Stimulated activated CD8-positive, alpha-beta memory T cell treated with anti-CD3 and anti-CD28 coated beads, Interleukin-7, amount 100 ng/mL, for 1 hour (primary cell): Measurements from ENCODE around the gene AMIGO1.
"Not testable (repeated sequence)": the region's sequence is repeated elsewhere in the genome, so short reads cannot be mapped to it uniquely, and the experiment has no call there.

ENCODE experiments used
- DNase-seq, 2 donors: peaks; one replicate each; pipeline ENCODE4 v3.0.0-alpha.2; 2020; ENCODE audit warnings: low read depth in 2 of 2

The AMIGO1 gene

GRCh38 chr1:109483672-109484518 lies 25.6 kb downstream of the AMIGO1 start, which contains the start of gene ATXN7L2:
Gene ATXN7L2, plus strand, starts transcription at chr1:109483905. Its CDS starts 49 bp downstream, at chr1:109483954.
- DNase-seq: peak; percentile 78 to 83

GRCh38 chr1:109482791-109483671 lies 26.5 kb downstream of the AMIGO1 start:
- peak in 1 of 2 donors; percentile 25 for DNase-seq

DNA sequence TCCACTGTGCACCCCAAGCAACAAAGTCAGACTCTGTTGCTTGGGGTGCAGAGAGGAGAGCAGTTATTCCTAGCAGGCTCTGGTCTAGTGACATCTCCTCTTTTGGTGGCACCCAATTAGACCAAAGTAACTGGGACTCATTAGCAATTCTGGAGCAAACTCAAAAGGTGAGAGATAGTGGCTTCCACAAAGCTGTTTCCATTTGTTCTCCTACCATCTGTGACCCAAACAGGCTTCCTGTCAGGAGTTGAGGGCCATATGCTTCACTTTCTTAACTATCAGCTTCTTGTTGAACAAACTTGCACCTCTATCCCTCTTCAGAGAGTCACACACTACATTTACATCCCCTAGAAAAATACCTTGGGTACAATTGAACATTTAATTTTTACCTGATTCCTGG lies 27.3 kb downstream of the AMIGO1 start:
- DNase-seq: no peak

GRCh38 chr1:109481646-109482045 lies 27.9 kb downstream of the AMIGO1 start:
- no peak for DNase-seq

GRCh38 chr1:109479901-109480300 lies 29.6 kb downstream of the AMIGO1 start:
- no peak for DNase-seq

DNA sequence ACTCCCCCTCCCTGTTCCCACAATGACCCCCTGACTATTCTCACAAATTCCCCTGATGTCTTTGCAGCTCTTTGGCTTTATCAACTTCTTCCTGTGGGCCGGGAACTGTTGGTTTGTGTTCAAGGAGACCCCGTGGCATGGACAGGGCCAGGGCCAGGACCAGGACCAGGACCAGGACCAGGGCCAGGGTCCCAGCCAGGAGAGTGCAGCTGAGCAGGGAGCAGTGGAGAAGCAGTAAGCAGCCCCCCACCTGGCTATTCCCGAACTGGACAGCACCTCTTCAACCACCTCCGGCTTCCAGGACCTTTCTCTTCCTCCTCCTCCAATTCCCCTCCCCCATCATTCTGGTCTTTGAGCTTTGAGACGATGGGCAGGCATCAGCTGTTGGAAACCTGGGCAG lies 30.2 kb downstream of the AMIGO1 start:
- DNase-seq: no peak

DNA sequence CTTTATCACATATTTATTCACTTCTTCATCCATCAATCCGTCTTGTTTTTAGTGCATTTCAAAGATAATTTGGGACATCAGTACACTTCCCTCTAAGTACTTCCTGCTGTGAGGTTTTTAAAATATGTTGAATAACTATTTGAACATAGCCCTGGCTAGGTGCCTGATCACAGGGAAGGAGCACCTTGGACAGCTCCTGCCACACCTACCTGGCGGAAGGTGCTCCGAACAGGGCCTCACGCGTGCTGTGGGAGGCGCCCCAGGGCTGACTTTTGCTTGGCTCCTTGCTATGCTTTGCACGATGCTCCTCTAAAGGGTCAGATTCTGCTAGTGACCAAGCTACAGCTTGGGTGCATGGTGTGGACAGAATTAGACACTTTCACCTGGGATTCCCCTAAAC lies 30.7 kb downstream of the AMIGO1 start:
- no peak for DNase-seq

DNA sequence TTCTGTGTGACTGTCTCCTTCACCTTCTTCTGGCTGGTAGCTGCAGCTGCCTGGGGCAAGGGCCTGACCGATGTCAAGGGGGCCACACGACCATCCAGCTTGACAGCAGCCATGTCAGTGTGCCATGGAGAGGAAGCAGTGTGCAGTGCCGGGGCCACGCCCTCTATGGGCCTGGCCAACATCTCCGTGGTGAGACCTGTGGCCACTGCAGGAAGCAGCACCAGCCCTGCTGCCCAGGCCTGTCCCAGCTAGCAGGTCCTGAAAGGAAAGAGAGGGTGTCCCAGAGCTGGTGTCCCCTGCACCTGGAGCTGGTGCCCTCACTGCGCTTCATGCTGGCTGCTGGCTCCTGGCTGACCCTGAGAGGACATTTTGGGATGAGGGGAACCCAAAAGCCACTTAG lies 31.7 kb downstream of the AMIGO1 start:
- no peak for DNase-seq

DNA sequence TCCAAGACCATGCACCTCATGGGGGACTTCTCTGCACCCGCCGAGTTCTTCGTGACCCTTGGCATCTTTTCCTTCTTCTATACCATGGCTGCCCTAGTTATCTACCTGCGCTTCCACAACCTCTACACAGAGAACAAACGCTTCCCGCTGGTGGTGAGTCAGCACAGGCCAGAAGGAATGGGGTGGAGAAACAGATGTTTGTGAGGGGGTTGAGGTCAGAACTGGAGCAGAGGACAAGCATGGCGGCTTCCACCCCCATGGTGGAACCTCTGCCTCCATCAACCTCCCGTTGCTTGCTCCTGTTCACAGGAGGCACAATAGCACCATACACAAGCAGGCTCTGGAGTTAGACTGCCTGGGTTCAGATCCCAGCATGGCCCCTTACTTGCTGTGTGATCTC lies 32.7 kb downstream of the AMIGO1 start:
- DNase-seq: no peak

DNA sequence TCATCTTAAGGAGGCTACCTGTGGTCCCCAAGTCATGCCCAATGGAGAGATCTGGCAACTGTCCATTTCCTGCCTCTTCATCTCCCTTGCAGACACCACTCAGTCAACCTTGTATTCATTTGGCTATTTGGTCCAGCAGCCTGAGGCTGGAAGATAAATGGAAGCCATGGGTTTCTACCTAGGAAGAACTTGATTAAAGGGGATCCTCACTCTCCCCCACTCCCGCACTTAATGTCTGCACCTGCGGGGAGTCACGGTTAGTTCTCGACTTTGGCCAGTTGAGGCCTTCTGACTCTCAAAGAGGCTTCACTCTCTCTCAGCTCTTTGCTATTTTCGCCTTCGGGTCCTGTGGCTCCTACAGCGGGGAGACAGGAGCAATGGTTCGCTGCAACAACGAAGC lies 34.3 kb downstream of the AMIGO1 start:
- no peak for DNase-seq

- DNase-seq: no peak
Observed at GRCh38 chr1:109474697-109475096, 34.8 kb downstream of the AMIGO1 start.

- not testable (repeated sequence) for DNase-seq
Observed at GRCh38 chr1:109473284-109474057, 36.1 kb downstream of the AMIGO1 start.

GRCh38 chr1:109472779-109473178 lies 36.7 kb downstream of the AMIGO1 start:
- DNase-seq: no peak

- no peak for DNase-seq
Observed at GRCh38 chr1:109470245-109470644, 39.3 kb downstream of the AMIGO1 start.

- no peak for DNase-seq
Observed at GRCh38 chr1:109468903-109469302, 40.6 kb downstream of the AMIGO1 start.

DNA sequence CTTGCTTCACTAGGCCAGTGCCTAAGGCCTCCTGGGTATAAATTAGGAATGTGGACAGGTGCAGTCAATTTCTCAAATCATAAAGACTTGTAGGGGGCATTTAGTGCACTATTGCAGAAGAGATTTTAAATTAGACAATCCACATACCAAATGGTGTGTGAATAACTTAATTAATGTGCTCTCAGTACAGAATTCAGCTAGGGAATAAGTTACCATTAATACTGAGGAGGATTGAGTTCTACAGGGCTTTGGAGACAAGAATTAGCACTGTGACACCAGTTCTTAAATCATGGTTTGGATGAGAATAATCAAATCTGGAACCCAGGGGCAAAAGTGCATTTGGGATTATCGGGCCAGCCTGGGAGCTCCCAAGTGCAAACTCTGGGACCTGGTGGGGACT lies 41.5 kb downstream of the AMIGO1 start:
- no peak for DNase-seq

GRCh38 chr1:109467301-109467777 lies 42.2 kb downstream of the AMIGO1 start:
- no peak for DNase-seq

- no peak for DNase-seq
Observed at GRCh38 chr1:109466452-109467300, 42.9 kb downstream of the AMIGO1 start, which contains the start of gene SYPL2. Gene SYPL2, plus strand, starts transcription at chr1:109466546. Its CDS starts 298 bp downstream, at chr1:109466844.

- no peak for DNase-seq
Observed at GRCh38 chr1:109466125-109466451, 43.4 kb downstream of the AMIGO1 start.

DNA sequence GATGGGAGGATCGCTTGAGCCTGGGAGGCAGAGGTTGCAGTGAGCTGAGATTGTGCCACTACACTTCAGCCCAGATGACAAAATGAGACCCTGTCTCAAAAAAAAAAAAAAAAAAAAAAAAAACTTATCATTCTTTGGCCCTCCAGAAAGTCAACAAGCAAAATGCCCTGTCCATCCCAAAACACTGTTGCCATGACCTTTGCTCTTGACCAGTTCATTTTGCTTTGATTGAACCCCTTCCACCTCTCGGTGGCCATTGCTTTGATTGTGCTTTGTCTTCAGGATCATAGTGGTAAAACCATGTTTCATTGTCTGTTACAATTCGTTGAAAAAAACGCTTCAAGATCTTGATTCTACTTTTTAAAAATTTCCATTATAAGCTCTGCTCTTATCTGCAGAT lies 51.7 kb downstream of the AMIGO1 start:
- DNase-seq: no peak
